CD4-positive, alpha-beta T cell treated with Interleukin-17A for 1 hour (primary cell): ENCODE data around the gene SAE1.

Source experiments
- DNase-seq: peaks from one replicate; pipeline ENCODE4 v3.0.0-alpha.2; 2020

The SAE1 gene

GRCh38 chr19:47221890-47222289, 91.3 kb downstream of the SAE1 start:
- no peak for DNase-seq

GRCh38 chr19:47225746-47226425, 95.3 kb downstream of the SAE1 start:
- peak; percentile 92 for DNase-seq

- peak; percentile 83 for DNase-seq
Observed at GRCh38 chr19:47226426-47227351, 96.1 kb downstream of the SAE1 start.

GRCh38 chr19:47227352-47228167, 96.9 kb downstream of the SAE1 start:
- DNase-seq: peak; percentile 74

GRCh38 chr19:47228168-47228936, 97.7 kb downstream of the SAE1 start:
- DNase-seq: peak; percentile 62

- DNase-seq: peak; percentile 75
Observed at GRCh38 chr19:47228937-47229675, 98.5 kb downstream of the SAE1 start.

GRCh38 chr19:47229676-47230053, 99.0 kb downstream of the SAE1 start:
- no peak for DNase-seq

- peak; percentile 89 for DNase-seq
Observed at GRCh38 chr19:47230054-47230920, 99.7 kb downstream of the SAE1 start.

GRCh38 chr19:47230921-47231214, 100.2 kb downstream of the SAE1 start, which contains the start of gene BBC3:
BBC3 (minus strand) TSS chr19:47231199; CDS start chr19:47228431, 2,768 bp downstream.
- no peak for DNase-seq

- peak; percentile 94 for DNase-seq
Observed at GRCh38 chr19:47231215-47232054, 100.8 kb downstream of the SAE1 start.

GRCh38 chr19:47232422-47233211, 102.0 kb downstream of the SAE1 start:
- peak; percentile 26 for DNase-seq

GRCh38 chr19:47236072-47236675, 105.5 kb downstream of the SAE1 start:
- no peak for DNase-seq

- DNase-seq: peak; percentile 32
Observed at GRCh38 chr19:47239152-47239551, 108.5 kb downstream of the SAE1 start.

- DNase-seq: peak; percentile 89
Observed at GRCh38 chr19:47239610-47240296, 109.1 kb downstream of the SAE1 start.

GRCh38 chr19:47240556-47240955, 109.9 kb downstream of the SAE1 start:
- DNase-seq: no peak

- DNase-seq: peak; percentile 94
Observed at GRCh38 chr19:47240996-47241918, 110.6 kb downstream of the SAE1 start.
